IMR-90 (cell line): ENCODE data around the gene PTPRG. TPM values are rescaled to one million over a fixed set of nuclear protein-coding genes. Genes with fewer than 3 reads are reported as not detected.

Experiments
- ATAC-seq: fragments of 200-7000 bp; cut with Tn5 transposase; 2 replicates; pipeline ENCODE4 v1.9.1; 2020; ENCODE audit warnings: low read depth, mild to moderate bottlenecking, moderate library complexity
- BruUV-seq: library from RNA; stranded (reverse); fragments of 400-500 nt; replicated peaks from 2 replicates; lab custom pipeline; 2021; lab: Mats Ljungman, UMichigan
- CTCF ChIA-PET: fragments of 300-600 bp; formaldehyde crosslinking; extraction: SDS; loops from one replicate; lab custom pipeline; 2021; ENCODE audit warnings: antibody characterized with exemption; lab: Yijun Ruan, JAX
- POLR2A ChIA-PET: fragments of 300-600 bp; sonication (Branson Sonifier 250); formaldehyde crosslinking; loops from one replicate; lab custom pipeline; 2022; ENCODE audit warnings: antibody characterized with exemption; ENCODE audit not compliant: unreplicated experiment; lab: Charles Lee
- DNase-seq: peaks from one replicate; pipeline ENCODE4 v3.0.0; 2013
- H2AFZ ChIP-seq: replicated peaks from 2 replicates; pipeline ENCODE3; 2013; ENCODE audit warnings: low read length, mild to moderate bottlenecking; ENCODE audit not compliant: poor library complexity
- H2AK5ac ChIP-seq: 2 replicates; pipeline ENCODE4 v1.6.1; 2013; ENCODE audit warnings: low read depth, low read length, inconsistent platforms
- H2AK9ac ChIP-seq: replicated peaks from 2 replicates; pipeline ENCODE3; 2013; ENCODE audit warnings: mild to moderate bottlenecking, low read depth, low read length, moderate library complexity; ENCODE audit not compliant: poor library complexity
- H2BK120ac ChIP-seq: 2 replicates; pipeline ENCODE4 v1.6.1; 2013; ENCODE audit warnings: low read depth, low read length, inconsistent platforms
- H2BK15ac ChIP-seq: 3 replicates; pipeline ENCODE4 v1.6.1; 2013; ENCODE audit warnings: low read depth, low read length, inconsistent platforms
- H2BK20ac ChIP-seq: 2 replicates; pipeline ENCODE4 v1.6.1; 2013; ENCODE audit warnings: low read depth, mild to moderate bottlenecking, inconsistent platforms, low read length, moderate library complexity
- H2BK5ac ChIP-seq: 2 replicates; pipeline ENCODE4 v1.6.1; 2013; ENCODE audit warnings: mild to moderate bottlenecking, low read depth, low read length, inconsistent platforms; ENCODE audit not compliant: poor library complexity, severe bottlenecking
- H3K14ac ChIP-seq: replicated peaks from 2 replicates; pipeline ENCODE4 v1.6.1; 2013; ENCODE audit warnings: low read depth, low read length, inconsistent platforms
- H3K18ac ChIP-seq: 2 replicates; pipeline ENCODE4 v1.6.1; 2013; ENCODE audit warnings: low read depth, low read length, control low read depth
- H3K23ac ChIP-seq: 2 replicates; pipeline ENCODE4 v1.6.1; 2013; ENCODE audit warnings: low read depth, low read length, inconsistent platforms
- H3K27ac ChIP-seq: 2 replicates; pipeline ENCODE4 v1.5.1; 2013; ENCODE audit warnings: mild to moderate bottlenecking, control low read depth, low read length; ENCODE audit not compliant: insufficient read depth
- H3K27me3 ChIP-seq: 2 replicates; pipeline ENCODE4 v1.6.1; 2013; ENCODE audit warnings: low read length; ENCODE audit not compliant: control insufficient read depth, insufficient read depth
- H3K36me3 ChIP-seq: 2 replicates; pipeline ENCODE4 v1.6.1; 2013; ENCODE audit warnings: low read length, mixed read lengths; ENCODE audit not compliant: control insufficient read depth, insufficient read depth
- H3K4ac ChIP-seq: 2 replicates; pipeline ENCODE4 v1.6.1; 2013; ENCODE audit warnings: low read depth, low read length, inconsistent platforms
- H3K4me1 ChIP-seq: 2 replicates; pipeline ENCODE4 v1.6.1; 2013; ENCODE audit warnings: low read length, mixed read lengths; ENCODE audit not compliant: control insufficient read depth, insufficient read depth
- H3K4me2 ChIP-seq: 2 replicates; pipeline ENCODE4 v1.6.1; 2013; ENCODE audit warnings: low read depth, mild to moderate bottlenecking, control low read depth, low read length, moderate library complexity
- H3K4me3 ChIP-seq: 2 replicates; pipeline ENCODE4 v1.5.1; 2013; ENCODE audit warnings: low read depth, mild to moderate bottlenecking, control low read depth, low read length, moderate library complexity; ENCODE audit not compliant: insufficient read depth
- H3K56ac ChIP-seq: 2 replicates; pipeline ENCODE4 v1.6.1; 2013; ENCODE audit warnings: low read length, inconsistent platforms; ENCODE audit not compliant: insufficient read depth; ENCODE audit errors: extremely low read depth
- H3K79me1 ChIP-seq, 2 experiments: 2 replicates each; pipeline ENCODE4 v1.6.1; 2013; ENCODE audit warnings: low read length in 2 of 2, inconsistent platforms in 1 of 2, low read depth in 1 of 2
- H3K9ac ChIP-seq: 2 replicates; pipeline ENCODE4 v1.6.1; 2013; ENCODE audit warnings: low read depth, low read length, control low read depth
- H3K9me1 ChIP-seq: 2 replicates; pipeline ENCODE4 v1.6.1; 2013; ENCODE audit warnings: low read length, inconsistent platforms; ENCODE audit not compliant: insufficient read depth
- H3K9me3 ChIP-seq: 2 replicates; pipeline ENCODE4 v1.6.1; 2013; ENCODE audit warnings: low read length; ENCODE audit not compliant: control insufficient read depth, insufficient read depth
- H4K20me1 ChIP-seq: 2 replicates; pipeline ENCODE4 v1.6.1; 2013; ENCODE audit warnings: low read length, inconsistent platforms; ENCODE audit not compliant: insufficient read depth
- H4K5ac ChIP-seq: 2 replicates; pipeline ENCODE4 v1.6.1; 2013; ENCODE audit warnings: mild to moderate bottlenecking, low read depth, low read length, control low read depth
- H4K8ac ChIP-seq, 2 experiments: 2 replicates each; pipeline ENCODE4 v1.6.1; 2013; ENCODE audit warnings: low read depth in 2 of 2, low read length in 2 of 2, control low read depth in 1 of 2, inconsistent platforms in 1 of 2
- H4K91ac ChIP-seq: 2 replicates; pipeline ENCODE4 v1.6.1; 2013; ENCODE audit warnings: low read depth, low read length, inconsistent platforms; ENCODE audit not compliant: insufficient read depth
- BHLHE40 ChIP-seq: fragments of 150-350 bp; IDR thresholded peaks from 2 replicates; pipeline ENCODE4 v1.6.1; 2016; ENCODE audit warnings: mild to moderate bottlenecking, low read depth, low read length
- CEBPB ChIP-seq: IDR thresholded peaks from 2 replicates; pipeline ENCODE4 v1.6.1; 2012; ENCODE audit warnings: low read depth, low read length, improper control_type of control experiment
- CHD1 ChIP-seq: IDR thresholded peaks from 2 replicates; pipeline ENCODE4 v1.6.1; 2012; ENCODE audit warnings: low read depth, low read length, improper control_type of control experiment
- FOS ChIP-seq: fragments of 150-350 bp; IDR thresholded peaks from 2 replicates; pipeline ENCODE4 v1.6.1; 2016; ENCODE audit warnings: low read depth, low read length
- MAFK ChIP-seq: IDR thresholded peaks from 2 replicates; pipeline ENCODE4 v1.6.1; 2012; ENCODE audit warnings: low read depth, low read length, improper control_type of control experiment
- MAZ ChIP-seq: IDR thresholded peaks from 2 replicates; pipeline ENCODE4 v1.6.1; 2012; ENCODE audit warnings: low read depth, mild to moderate bottlenecking, low read length, improper control_type of control experiment, moderate library complexity, borderline replicate concordance
- MXI1 ChIP-seq: IDR thresholded peaks from 2 replicates; pipeline ENCODE4 v1.6.1; 2012; ENCODE audit warnings: low read depth, mild to moderate bottlenecking, low read length, moderate library complexity, borderline replicate concordance
- NFE2L2 ChIP-seq: fragments of 150-350 bp; IDR thresholded peaks from 2 replicates; pipeline ENCODE4 v1.6.1; 2016; ENCODE audit warnings: low read depth, mild to moderate bottlenecking, low read length
- POLR2A ChIP-seq: IDR thresholded peaks from 2 replicates; pipeline ENCODE4 v1.6.1; 2012; ENCODE audit warnings: mild to moderate bottlenecking, low read depth, low read length
- RAD21 ChIP-seq: IDR thresholded peaks from 2 replicates; pipeline ENCODE4 v1.6.1; 2012; ENCODE audit warnings: low read length, improper control_type of control experiment
- RCOR1 ChIP-seq: IDR thresholded peaks from 2 replicates; pipeline ENCODE4 v1.6.1; 2012; ENCODE audit warnings: mild to moderate bottlenecking, low read length, improper control_type of control experiment; ENCODE audit not compliant: insufficient replicate concordance
- RFX5 ChIP-seq: IDR thresholded peaks from 2 replicates; pipeline ENCODE4 v1.8.0; 2012; ENCODE audit warnings: low read depth, mild to moderate bottlenecking, low read length, moderate library complexity
- SMC3 ChIP-seq: fragments of 150-350 bp; IDR thresholded peaks from 2 replicates; pipeline ENCODE4 v1.6.1; 2016; ENCODE audit warnings: low read depth, mild to moderate bottlenecking, antibody characterized with exemption, low read length, moderate library complexity
- USF2 ChIP-seq: fragments of 150-350 bp; IDR thresholded peaks from 2 replicates; pipeline ENCODE4 v1.6.1; 2017; ENCODE audit warnings: mild to moderate bottlenecking, antibody characterized with exemption, low read length, low read depth
- WGBS, 2 experiments: methylation state at CpG; one replicate each; pipeline versions ENCODE4 v1.1.5 to v1.1.7; 2013; ENCODE audit warnings: missing lambda C conversion rate in 2 of 2; ENCODE audit not compliant: insufficient read length in 1 of 2; ENCODE audit errors: extremely low coverage in 2 of 2; 5-methylcytosine and 5-hydroxymethylcytosine counted together
- dilution Hi-C: fragments of 300-500 bp; cut with HindIII; formaldehyde crosslinking; loops from one replicate; pipeline ENCODE4 v1.14.3; 2018; ENCODE audit warnings: low sequenced_read_pairs; ENCODE audit not compliant: unreplicated experiment
- in situ Hi-C: fragments of 300-500 bp; cut with MboI; formaldehyde crosslinking; loops from 3 replicates; pipeline ENCODE4 v1.14.3; 2019; ENCODE audit warnings: low sequenced_read_pairs, inconsistent platforms, mixed read lengths
- intact Hi-C: fragments of 100-400 bp; cut with micrococcal nuclease; formaldehyde crosslinking; loops from 2 replicates; pipeline ENCODE4 v1.10.0; 2022
- polyA plus RNA-seq, 3 experiments: library from polyadenylated mRNA; depleted of rRNA; stranded (reverse); fragments of >200 nt; gene quantifications; 2 replicates each; pipeline ENCODE4 v1.2.3, GENCODE V29; 2012; ENCODE audit warnings: low replicate concordance in 1 of 3
- total RNA-seq: library from RNA; depleted of rRNA; stranded (reverse); fragments of >200 nt; gene quantifications from 2 replicates; pipeline ENCODE4 v1.2.3, GENCODE V29; 2012
- TF ChIP-seq, protein P1 (sequence below): conservative IDR thresholded peaks from 2 replicates; pipeline ENCODE4 v1.5.1; 2012; ENCODE audit warnings: mild to moderate bottlenecking, low read depth, low read length, improper control_type of control experiment
- TF ChIP-seq, protein P2 (sequence below): fragments of 150-350 bp; IDR thresholded peaks from 2 replicates; pipeline ENCODE4 v1.6.1; 2016; ENCODE audit warnings: low read depth, mild to moderate bottlenecking, low read length, moderate library complexity, borderline replicate concordance

PTPRG gene
- total and polyA plus RNA-seq, 2 of the 4 experiments (the other 2 are of a cell fraction): 7.7 to 31.0 TPM

GRCh38 chr3:61570813-61571212 is 9.4 kb downstream of the PTPRG start:
- Histone ChIP-seq H3K56ac (no peak overlapping the region), H3K27ac (no peak overlapping the region), H3K9me1 (peaks cover 9% of the 10 kb centered on the region), H3K27me3 (no peaks in the 10 kb centered on the region), H3K9ac (no peak overlapping the region), H3K36me3 (no peaks in the 10 kb centered on the region; the same call in 1 of the 2 replicates), H3K23ac (no peak overlapping the region), H2AFZ (no peak overlapping the region), H4K20me1 (peaks cover 35% of the 10 kb centered on the region), H2BK20ac (no peak overlapping the region), H3K9me3 (no peaks in the 10 kb centered on the region), H3K4me1 (peaks cover 7% of the 10 kb centered on the region; the same call in 1 of the 2 replicates), H2AK5ac (no peak overlapping the region), H3K18ac (no peak overlapping the region), H3K4me2 (no peak overlapping the region), H3K4me3 (no peak overlapping the region), H2BK15ac (no peak overlapping the region), H3K79me1 (peaks cover 42 to 75% of the 10 kb centered on the region in 2 experiments), H3K14ac (no peak overlapping the region), H2AK9ac (no peak overlapping the region), H4K8ac (no peak overlapping the region), H4K5ac (no peak overlapping the region), H3K4ac (no peak overlapping the region), H4K91ac (no peak overlapping the region), H2BK120ac (no peak overlapping the region), H2BK5ac (no peak overlapping the region)
- ATAC-seq (no peak), DNase-seq (no peak)
- ChIA-PET POLR2A (no interaction called here), CTCF (no interaction called here)
- intact Hi-C loops: no loop called here
- dilution Hi-C loops: no loop called here
- no CpG with 5 or more reads among the region's 5 CpGs for WGBS, 2 experiments
- BruUV-seq: no TSS peak
- in situ Hi-C loops: no loop called here
- no peak for TF ChIP-seq SMC3
- TF ChIP-seq, protein P1, sequence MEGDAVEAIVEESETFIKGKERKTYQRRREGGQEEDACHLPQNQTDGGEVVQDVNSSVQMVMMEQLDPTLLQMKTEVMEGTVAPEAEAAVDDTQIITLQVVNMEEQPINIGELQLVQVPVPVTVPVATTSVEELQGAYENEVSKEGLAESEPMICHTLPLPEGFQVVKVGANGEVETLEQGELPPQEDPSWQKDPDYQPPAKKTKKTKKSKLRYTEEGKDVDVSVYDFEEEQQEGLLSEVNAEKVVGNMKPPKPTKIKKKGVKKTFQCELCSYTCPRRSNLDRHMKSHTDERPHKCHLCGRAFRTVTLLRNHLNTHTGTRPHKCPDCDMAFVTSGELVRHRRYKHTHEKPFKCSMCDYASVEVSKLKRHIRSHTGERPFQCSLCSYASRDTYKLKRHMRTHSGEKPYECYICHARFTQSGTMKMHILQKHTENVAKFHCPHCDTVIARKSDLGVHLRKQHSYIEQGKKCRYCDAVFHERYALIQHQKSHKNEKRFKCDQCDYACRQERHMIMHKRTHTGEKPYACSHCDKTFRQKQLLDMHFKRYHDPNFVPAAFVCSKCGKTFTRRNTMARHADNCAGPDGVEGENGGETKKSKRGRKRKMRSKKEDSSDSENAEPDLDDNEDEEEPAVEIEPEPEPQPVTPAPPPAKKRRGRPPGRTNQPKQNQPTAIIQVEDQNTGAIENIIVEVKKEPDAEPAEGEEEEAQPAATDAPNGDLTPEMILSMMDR: no peak
- TF ChIP-seq POLR2A: no peak
- TF ChIP-seq RCOR1: no peak
- TF ChIP-seq MAFK: no peak
- TF ChIP-seq RFX5: no peak
- no peak for TF ChIP-seq CEBPB
- TF ChIP-seq USF2: no peak
- TF ChIP-seq MXI1: no peak
- TF ChIP-seq FOS: no peak
- TF ChIP-seq BHLHE40: no peak
- no peak for TF ChIP-seq CHD1
- no peak for TF ChIP-seq NFE2L2
- TF ChIP-seq RAD21: no peak
- TF ChIP-seq MAZ: no peak
- TF ChIP-seq, protein P2, sequence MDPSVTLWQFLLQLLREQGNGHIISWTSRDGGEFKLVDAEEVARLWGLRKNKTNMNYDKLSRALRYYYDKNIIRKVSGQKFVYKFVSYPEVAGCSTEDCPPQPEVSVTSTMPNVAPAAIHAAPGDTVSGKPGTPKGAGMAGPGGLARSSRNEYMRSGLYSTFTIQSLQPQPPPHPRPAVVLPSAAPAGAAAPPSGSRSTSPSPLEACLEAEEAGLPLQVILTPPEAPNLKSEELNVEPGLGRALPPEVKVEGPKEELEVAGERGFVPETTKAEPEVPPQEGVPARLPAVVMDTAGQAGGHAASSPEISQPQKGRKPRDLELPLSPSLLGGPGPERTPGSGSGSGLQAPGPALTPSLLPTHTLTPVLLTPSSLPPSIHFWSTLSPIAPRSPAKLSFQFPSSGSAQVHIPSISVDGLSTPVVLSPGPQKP: no peak
